ENCODE results near the gene GPR37L1.
A peak's percentile ranks its signal among the peaks of the same experiment; 100 is the strongest.
"Not testable (repeated sequence)": the region's sequence is repeated elsewhere in the genome, so short reads cannot be mapped to it uniquely, and the experiment has no call there.

The GPR37L1 gene

DNA sequence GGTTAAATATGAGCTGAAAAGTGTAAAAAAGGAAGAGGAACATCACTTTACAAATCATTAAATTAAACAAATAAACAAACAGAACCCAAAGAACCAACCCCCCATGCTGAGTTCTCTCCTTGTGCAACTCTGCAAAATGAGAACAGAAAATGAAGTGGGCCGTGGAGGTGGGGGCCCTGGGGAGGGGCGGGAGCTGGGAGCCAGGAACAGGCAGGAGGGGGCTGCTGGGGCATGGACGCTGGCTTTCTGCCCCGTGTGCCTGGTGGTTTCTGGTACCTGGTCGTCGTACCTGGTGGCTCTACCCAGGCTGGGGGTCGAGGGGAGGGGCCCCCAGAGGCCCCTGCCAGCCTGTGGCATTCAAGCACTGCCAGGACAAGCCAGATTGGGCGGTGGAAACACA lies 10.8 kb downstream of the GPR37L1 start:
- no peak for DNase-seq (ENCODE audit: low read depth in 2 of 2)

DNA sequence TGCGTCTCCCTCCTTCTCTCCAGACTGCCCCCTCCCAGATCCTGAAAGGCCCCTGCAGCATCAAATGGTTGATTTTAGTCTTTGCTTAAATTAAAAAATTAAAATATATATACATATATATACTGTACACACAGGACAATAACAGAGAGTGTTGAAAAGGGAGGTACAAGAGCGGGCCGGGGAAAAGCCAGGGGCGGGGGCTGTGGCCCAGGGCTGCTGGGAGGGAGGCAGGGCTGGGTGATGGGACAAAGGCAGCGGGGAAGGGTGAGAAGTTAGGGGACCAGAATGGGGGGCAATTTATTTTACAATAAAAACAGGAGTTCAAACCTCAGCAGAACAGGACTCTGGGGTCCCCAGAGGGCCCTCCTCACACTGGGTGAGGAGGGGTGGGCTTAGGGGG lies 11.3 kb downstream of the GPR37L1 start:
- no peak for DNase-seq (ENCODE audit: low read depth in 2 of 2)

DNA sequence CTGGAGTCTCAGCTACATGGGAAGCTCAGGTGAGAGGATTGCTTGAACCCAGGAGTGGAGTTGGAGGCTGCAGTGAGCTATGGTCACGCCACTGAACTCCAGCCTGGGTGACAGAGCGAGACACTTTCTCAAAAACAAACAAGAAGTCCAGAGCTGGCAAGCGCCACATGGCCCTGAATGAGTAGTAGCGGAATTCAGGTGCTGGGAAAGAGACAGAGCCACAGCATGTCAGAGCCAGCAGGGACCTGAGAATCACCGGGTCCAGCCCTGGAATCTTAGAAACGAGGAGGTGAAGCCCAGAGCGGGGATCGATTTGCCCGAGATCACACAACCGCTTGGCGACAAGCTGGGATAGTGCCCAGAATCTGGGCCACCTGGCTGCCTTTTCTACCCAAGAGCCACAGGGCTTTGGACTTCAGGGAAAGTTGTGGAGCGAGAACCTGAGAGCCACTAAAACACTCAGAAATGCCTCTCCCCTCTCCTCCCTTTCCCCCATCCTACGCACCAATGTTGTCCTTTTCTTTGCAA lies 12.0 kb downstream of the GPR37L1 start:
- no peak for DNase-seq (ENCODE audit: low read depth in 2 of 2)

DNA sequence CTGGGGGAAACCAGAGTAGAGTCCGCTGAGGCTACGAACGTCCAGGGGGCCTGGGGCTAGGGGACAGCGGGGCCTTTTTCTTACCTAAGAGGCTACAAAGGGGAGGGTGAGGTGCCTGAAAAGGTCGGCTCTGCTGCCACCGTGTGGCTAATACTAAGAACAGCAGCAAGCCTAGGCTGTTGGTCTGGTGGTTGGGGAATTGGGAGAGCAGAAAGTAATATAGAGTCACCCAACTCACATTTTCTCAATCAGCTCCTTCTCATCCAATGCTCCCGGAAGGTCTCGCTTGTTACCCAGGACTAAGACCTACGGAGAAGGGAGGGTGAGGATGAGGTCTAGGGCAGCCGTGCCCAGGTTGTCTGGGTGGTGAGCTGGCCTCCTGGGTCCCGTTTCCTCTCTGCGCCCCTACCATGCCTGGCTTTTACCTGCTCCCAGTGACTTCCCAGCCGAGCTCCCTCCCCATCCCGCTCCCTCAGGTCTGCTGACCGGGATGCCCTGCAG lies 12.6 kb downstream of the GPR37L1 start:
- DNase-seq (ENCODE audit: low read depth in 2 of 2), result peak in 1 of 2 donors; percentile 22

DNA sequence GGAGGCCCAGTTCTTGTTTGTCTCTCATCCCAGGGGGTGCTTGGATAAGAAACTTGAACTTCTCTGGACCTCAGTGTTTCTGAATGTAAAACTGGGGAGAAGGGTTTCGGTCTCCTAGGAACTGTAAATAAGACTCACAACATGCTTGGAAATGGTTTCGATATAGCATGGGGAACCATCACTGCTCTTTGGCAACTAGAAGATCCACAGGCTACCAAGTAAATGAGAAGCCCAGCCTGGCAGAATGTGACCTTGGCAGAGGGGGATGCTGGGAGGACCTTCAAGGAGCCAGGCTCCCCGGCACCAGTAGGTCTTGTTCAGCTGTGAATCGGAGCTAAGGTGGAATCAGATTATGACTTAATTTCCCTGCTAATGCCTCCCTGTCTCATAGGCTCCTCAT lies 18.1 kb downstream of the GPR37L1 start:
- no peak for DNase-seq (ENCODE audit: low read depth in 2 of 2)

DNA sequence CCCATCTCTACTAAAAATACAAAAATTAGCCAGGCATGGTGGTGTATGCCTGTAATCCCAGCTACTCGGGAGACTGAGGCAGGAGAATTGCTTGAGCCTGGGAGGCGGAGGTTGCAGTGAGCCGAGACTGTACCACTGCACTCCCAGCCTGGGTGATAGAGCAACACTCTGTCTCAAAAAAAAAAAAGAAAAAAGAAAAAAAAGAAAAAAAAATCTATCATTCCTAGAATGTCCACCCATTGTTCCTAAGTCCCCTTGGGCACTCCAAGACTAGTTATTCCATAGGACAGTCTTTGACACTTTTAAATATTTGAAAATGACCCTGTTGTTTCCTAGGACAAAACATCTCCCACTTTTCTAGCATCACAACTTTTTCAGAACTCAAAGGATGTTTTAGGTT lies 18.8 kb downstream of the GPR37L1 start:
- DNase-seq (ENCODE audit: low read depth in 2 of 2), result not testable (repeated sequence)

DNA sequence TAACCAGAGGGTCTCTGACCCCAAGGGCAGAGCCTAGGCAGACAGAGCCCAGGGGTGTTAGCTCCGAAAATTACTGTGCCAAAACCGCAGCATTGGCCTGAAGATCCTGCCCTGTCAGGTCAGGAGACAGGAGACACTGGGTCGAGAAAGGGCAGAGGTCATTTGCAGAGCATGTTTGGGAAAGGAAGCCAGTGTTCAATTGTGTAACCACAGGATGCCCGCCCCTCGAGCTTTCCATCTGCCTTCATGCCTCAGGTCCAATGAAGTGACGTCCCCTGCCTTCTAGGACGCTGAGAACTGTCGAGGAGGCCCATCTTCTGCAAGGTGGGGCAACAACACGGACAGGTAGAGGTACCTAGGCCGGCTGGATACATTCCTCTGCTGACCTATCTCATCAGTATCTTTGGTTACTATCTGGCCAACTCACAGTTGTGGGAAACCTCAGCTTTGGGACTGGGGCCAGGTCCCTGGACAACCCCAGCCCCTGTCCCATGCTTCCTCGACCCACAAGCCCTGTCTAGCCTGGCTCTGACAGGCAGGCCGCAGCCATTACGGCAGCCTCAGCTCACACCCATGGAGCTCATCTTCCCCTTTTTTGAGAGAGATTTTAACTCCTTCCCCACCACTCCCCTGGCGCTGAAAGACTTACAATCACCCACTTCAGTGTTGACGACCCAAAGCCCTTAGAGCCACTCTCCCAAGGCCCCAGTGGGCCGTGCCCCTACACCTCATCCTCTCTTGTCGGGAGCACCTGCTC lies 20.5 kb downstream of the GPR37L1 start:
- DNase-seq (ENCODE audit: low read depth in 2 of 2), result no peak

DNA sequence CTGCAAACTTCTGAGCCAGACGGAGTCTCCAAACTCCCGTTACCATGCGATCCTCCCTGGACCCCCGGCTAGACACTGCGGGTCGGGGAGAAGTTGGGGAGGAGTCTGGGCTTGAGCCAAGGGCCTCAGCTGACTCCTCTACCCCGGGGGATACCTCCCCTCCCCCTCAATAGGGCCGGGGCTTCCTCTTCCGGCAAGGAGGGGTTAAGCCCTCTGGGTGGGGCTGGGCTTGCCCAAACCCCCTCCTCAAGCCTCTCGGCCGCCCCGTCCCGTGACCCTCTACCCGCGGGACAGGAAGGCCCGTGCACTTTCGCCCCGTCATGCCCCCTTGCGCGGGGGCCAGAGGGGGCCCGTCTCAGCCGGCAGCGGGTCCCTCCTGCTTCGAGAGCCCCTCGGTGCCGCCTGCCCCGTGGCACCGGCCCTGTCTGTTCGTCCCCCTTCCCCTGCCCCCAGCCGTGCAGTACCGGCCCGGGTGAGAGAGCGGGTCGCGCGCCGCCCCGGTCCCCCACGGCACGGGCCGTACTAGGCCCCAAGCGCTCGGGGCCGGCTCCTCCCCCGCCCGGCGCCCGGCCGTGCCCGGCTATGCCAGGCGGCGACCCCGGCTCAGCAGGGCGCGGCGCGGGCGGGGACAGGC lies 21.2 kb downstream of the GPR37L1 start:
- no peak for DNase-seq (ENCODE audit: low read depth in 2 of 2)

DNA sequence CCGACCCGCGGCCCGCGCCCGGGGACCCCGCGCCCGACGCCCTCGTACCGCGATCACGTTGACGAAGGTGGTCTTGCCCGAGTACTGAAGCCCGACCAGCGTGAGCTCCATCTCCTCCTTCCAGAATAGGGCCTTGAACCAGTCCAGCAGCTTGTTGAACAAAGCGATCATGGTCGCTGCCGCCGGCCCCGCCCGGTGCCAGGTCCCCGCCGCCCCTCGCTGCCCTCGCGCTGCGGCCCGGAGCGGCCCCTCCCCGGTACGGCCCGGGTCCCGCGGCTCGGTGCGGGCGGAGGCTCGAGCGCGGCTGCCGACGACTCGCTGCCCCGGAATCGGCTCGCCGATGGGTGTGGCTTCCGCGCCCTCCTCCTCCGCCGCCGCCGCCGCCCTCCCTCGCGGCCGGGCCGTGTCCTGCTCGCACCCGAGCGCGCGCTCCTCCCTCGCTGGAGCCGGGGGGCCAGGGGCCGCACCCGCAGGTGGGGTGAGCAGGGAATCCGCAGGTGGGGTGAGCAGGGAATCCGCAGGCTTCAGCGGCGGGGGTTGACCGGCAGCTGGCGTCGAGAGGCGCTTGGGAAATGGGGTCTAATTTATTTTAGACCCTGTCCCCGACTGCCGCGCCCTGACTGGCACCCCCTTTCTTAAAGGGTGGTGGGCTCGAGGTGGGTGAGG lies 21.8 kb downstream of the GPR37L1 start, which contains the start of gene ARL8A:
Gene ARL8A, minus strand, starts transcription at position 336 of the 666 bp plus-strand sequence. Its CDS starts 165 bp downstream, at position 171.
- peak; percentile 41 for DNase-seq (ENCODE audit: low read depth in 2 of 2)

DNA sequence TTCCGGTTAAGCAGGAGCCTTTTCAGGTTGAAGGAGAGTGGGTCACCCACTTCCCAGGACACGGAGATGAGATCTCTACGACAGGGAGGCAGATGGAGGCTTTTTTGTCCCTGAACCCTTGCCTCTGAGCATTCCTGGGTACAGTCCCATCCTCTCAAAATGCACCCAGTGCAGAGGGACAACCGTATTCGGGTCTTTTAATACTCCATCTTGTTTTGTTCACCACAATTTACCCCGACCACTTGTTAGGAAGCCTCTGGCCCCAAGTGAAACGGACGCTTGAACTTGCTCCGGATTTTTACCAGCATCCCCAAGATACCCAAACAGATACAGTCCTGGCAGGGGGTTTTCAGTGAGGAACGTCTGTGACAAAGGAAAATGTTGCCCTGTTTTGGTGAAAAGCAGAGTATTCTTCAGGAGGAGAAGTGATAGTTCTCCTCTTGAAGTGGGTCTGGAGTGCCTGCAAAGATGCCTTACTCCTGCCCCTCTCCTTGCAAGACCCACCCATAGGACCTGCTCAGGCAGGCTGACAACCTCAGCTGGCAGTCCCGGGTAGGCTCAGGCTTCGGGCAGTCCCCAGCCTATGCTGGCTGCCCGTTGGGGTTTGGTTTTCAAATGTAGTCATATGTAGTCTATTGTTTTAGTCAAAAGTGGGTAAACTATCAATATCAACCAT lies 22.5 kb downstream of the GPR37L1 start:
- no peak for DNase-seq (ENCODE audit: low read depth in 2 of 2)

DNA sequence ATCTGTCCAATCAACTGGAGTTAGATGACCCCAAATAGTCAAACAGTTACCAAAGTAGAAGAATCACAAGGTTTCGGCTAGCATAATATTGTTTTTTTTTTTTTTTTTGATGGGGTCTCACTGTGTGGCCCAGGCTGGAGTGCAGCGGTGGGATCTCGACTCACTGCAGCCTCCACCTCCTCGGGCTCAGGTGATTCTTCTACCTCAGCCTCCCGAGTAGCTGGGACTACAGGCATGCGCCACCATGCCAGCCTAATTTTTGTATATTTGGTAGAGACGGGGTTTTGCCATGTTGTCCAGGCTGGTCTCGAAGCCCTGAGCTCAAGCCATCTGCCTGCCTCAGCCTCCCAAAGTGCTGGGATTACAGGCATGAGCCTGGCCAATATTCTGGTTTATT lies 23.0 kb downstream of the GPR37L1 start:
- DNase-seq (ENCODE audit: low read depth in 2 of 2), result not testable (repeated sequence)

DNA sequence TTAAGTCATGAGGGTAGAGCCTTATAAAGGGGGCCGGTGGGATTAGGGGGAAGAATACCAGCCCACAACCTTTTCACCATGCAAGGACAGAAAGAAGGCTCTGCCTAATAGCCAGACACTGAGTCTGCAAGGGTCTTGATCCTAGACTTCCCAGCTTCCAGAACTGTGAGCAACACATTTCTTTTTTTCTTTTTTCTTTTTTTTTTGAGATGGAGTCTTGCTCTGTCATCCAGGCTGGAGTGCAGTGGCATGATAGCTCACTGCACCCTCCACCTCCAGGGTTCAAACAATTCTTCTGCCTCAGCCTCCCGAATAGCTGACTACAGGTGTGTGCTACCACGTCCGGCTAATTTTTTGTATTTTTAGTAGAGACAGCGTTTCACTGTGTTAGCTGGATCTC lies 23.6 kb downstream of the GPR37L1 start:
- no peak for DNase-seq (ENCODE audit: low read depth in 2 of 2)

DNA sequence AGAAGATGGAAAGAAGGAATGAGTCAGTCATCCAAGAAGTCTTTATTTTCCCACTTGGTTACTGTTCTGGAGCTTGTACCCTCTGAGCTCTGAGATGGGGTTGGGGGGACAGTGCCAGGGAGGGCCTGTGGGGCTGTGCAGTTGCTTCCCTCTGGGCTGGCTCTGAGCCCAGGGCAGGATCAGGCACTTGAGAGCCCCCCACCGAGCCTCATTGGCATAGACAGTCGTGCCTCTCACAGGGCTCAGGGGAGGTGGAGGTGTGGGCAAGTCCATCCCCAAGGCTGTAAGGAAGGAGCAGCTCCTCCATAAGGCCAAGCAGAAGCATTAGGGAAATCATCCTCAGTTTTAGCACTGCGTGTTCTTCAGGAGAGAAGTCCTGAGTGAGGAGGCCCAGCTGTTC lies 24.3 kb downstream of the GPR37L1 start:
- no peak for DNase-seq (ENCODE audit: low read depth in 2 of 2)

DNA sequence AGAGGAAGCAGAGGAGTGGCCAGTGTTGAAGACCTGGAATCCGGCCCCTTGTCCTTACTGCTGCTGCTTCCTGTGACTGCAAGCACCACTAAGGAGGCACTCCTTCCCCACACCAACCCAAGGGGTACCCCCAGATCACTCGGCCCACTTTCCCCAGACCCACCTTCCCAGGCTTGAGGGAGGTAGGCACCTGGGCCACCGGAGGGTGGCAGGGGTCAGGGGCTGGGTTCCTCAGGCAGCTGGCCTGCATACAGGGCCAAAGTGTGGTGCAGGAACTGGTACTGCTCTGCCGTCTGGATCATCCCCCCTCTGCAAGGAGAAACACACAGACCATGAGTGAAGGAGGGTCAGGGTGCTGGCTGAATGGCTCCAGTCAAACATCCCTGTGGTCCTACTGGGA lies 25.7 kb downstream of the GPR37L1 start:
- no peak for DNase-seq (ENCODE audit: low read depth in 2 of 2)

DNA sequence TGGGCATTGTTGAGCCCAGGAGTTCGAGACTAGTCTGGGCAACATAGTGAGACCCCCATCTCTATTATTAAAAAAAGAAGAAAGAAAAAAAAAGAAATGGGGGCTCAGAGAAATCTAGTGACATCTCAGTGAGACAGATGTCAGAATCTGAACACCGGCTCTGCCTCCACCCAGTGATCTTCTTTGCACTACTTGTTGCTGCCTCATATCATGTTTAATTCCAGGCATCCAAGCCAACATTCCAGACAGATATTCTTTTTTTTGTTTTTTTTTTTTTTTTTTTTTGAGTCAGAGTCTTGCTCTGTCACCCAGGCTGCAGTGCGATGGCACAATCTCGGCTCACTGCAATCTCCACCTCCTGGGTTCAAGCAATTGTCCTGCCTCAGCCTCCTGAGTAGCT lies 26.8 kb downstream of the GPR37L1 start:
- DNase-seq (ENCODE audit: low read depth in 2 of 2), result no peak

DNA sequence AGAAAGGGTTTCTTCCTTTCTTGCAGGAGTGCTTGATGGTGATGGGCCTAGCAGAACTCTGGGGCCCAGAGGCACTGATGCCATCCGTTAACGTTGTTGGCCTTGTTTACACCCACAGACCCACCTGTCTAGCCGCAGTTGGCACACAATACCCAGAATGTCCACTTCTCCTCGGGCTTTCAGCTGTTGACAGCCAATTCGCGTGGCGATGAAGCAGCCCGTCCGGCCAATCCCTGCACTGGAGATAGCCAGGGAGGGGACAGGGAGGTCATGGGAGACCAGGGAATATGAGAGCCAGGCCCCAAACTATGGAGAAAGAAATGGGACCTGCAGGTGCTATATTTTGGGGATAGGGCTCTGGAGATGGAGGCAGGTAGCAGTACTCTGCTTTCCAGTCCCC lies 27.5 kb downstream of the GPR37L1 start:
- no peak for DNase-seq (ENCODE audit: low read depth in 2 of 2)

DNA sequence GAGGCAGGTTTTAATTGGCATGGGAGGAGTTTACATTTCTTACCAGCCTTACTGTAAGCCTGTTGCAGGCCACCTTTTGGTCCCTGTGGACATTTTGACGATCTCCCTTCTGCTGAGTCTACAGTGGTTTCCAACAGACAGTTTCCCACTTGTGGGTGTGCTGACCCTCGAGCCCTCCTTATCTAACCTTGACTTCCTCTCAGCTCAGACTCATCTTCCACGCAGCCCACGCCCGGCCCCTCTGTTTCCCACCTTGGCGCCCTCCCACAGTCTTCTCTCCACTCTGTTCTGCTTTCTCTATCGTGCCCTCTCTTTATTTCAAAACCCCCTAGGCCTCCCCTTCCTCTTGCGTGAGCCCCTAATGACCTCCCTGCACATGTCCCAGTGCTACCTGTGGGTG lies 27.9 kb downstream of the GPR37L1 start:
- DNase-seq (ENCODE audit: low read depth in 2 of 2), result no peak

DNA sequence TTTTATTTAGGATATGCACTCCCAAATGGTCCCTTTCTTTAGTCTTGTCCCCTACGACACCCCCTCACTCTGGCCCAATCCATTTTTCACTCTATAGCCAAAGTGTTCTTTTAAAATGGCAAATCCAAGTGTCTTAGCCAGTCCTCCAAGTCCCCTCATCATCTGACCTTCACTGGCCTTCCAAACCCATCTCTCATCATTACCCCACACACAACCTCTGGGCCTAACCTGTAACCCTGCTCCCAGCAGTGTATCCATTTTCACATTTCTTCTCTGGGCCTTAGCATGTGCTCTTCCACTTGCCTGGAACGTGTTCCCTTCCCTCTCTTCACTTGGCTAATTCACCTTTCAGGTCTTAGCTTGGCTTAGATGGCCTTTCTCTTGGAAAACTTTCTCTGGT lies 28.3 kb downstream of the GPR37L1 start:
- DNase-seq (ENCODE audit: low read depth in 2 of 2), result no peak

DNA sequence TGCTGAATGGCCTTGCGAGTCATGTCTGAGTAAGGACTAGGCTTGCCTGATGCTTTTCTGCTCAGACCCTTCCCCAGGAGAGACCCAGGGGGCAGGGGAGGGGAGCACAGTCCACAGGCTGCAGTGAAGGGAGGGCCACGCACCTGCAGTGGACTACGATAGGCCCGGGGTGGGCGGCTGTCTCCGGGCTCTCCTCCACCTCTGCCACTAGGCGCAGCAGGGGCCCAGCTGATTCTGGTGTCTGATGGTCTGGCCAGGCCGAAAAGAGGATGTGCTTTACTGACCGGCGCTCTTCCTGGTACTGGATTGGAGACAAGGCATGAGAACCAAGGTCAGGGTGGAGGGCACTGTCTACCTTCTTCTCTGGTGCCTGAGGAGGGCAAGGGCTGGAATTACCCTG lies 29.7 kb downstream of the GPR37L1 start:
- DNase-seq (ENCODE audit: low read depth in 2 of 2), result no peak

DNA sequence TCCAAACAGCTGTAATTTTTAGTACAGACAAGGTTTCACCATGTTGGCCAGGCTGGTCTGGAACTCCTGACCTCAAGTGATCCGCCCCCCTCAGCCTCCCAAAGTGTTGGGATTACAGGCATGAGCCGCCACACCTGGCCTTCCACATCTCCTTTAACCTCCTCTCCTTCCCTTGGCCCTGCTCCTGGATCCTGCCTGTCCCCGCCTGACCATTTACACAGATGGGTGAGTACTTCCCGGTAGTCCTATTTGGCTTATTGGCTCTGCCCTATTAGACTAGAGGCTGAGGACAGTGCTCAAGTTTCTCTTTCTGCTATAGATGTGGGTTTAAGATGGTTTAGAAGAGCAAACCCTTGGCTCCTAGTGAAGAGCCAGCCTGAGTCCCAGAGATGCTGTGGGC lies 30.6 kb downstream of the GPR37L1 start:
- DNase-seq (ENCODE audit: low read depth in 2 of 2), result no peak

DNA sequence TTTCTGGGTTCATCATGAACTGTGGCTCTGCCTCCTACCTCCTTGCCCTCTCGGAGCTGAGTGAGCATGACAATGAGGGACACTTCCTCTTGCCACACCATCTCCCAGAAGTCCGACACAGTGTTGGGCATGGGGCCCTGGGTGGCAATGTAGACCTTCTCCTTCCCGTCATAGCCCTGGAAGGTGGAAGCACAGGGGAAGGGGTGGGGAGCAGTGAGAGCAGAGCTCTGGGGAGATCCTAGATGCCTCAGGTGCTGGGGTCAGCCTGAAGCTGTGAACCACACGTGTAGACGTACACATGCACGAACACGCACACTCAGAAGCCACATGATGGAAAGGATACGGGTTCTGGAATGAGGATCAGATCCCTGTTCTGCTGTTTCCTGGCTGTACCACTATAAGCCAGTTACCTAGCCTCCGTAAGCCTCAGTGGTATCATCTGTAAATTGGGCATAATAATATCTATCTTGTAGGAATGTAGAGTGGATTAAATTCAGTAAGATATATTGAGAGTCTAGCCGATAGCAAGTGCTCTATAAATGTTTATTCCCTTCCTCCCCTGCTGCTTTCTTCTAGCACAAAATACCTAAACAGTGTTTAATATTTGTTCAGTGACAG lies 31.5 kb downstream of the GPR37L1 start:
- DNase-seq (ENCODE audit: low read depth in 2 of 2), result no peak

All from stimulated activated CD8-positive, alpha-beta memory T cell treated with anti-CD3 and anti-CD28 coated beads, Interleukin-7, amount 100 ng/mL, for 1 hour (primary cell).